DOHH2 (cell line): Measurements from ENCODE around the gene PLEKHG4.

Experiments
- H3F3A ChIP-seq: fragments of 200-600 bp; sonication (generic), shearing (Covaris generic); 2 replicates; pipeline ENCODE4 v1.6.0; 2016; ENCODE audit warnings: antibody characterized with exemption, mild to moderate bottlenecking; ENCODE audit not compliant: control insufficient read depth, insufficient read depth
- H3K27ac ChIP-seq: fragments of 200-600 bp; sonication (generic); 2 replicates; pipeline ENCODE4 v1.5.1; 2014; ENCODE audit warnings: low read depth, mild to moderate bottlenecking, low read length, moderate library complexity
- H3K27me3 ChIP-seq: fragments of 200-600 bp; sonication (generic); 2 replicates; pipeline ENCODE4 v1.6.1; 2014; ENCODE audit warnings: mild to moderate bottlenecking, low read length, mixed read lengths; ENCODE audit not compliant: control insufficient read depth
- H3K36me3 ChIP-seq: fragments of 200-600 bp; sonication (generic); 2 replicates; pipeline ENCODE4 v1.6.1; 2014; ENCODE audit warnings: mild to moderate bottlenecking, low read length, moderate library complexity, mixed read lengths; ENCODE audit not compliant: control insufficient read depth
- H3K4me1 ChIP-seq: fragments of 200-600 bp; sonication (generic); 2 replicates; pipeline ENCODE4 v1.6.1; 2014; ENCODE audit warnings: mild to moderate bottlenecking, low read length, mixed read lengths; ENCODE audit not compliant: control insufficient read depth
- H3K4me2 ChIP-seq: fragments of 200-600 bp; sonication (generic); 2 replicates; pipeline ENCODE4 v1.6.0; 2014; ENCODE audit warnings: mild to moderate bottlenecking, low read length, moderate library complexity
- H3K4me3 ChIP-seq: fragments of 200-600 bp; sonication (generic); 2 replicates; pipeline ENCODE4 v1.5.1; 2014; ENCODE audit warnings: mild to moderate bottlenecking, low read length, mixed read lengths
- H3K79me2 ChIP-seq: fragments of 200-600 bp; sonication (generic); 2 replicates; pipeline ENCODE4 v1.6.1; 2014; ENCODE audit warnings: mild to moderate bottlenecking, low read length, mixed read lengths; ENCODE audit not compliant: control insufficient read depth
- H3K9me2 ChIP-seq: fragments of 200-600 bp; sonication (generic); replicated peaks from 2 replicates; pipeline ENCODE4 v1.6.1; 2014; ENCODE audit warnings: mild to moderate bottlenecking, low read length, mixed read lengths; ENCODE audit not compliant: control insufficient read depth
- H3K9me3 ChIP-seq: fragments of 200-600 bp; sonication (generic); 2 replicates; pipeline ENCODE4 v1.6.1; 2014; ENCODE audit warnings: antibody characterized with exemption, low read length, mixed read lengths; ENCODE audit not compliant: control insufficient read depth, insufficient read depth
- H4K20me1 ChIP-seq: fragments of 200-600 bp; sonication (generic); 2 replicates; pipeline ENCODE4 v1.6.0; 2014; ENCODE audit warnings: low read depth, mild to moderate bottlenecking, antibody characterized with exemption, low read length, moderate library complexity; ENCODE audit not compliant: control insufficient read depth, insufficient read depth
- EZH2phosphoT487 ChIP-seq: fragments of 200-600 bp; sonication (generic); IDR thresholded peaks from 2 replicates; pipeline ENCODE4 v1.6.1; 2017; ENCODE audit warnings: borderline replicate concordance, mild to moderate bottlenecking, antibody characterized with exemption, low read length, moderate library complexity, mixed read lengths
- TF ChIP-seq, protein P1 (sequence below): fragments of 200-600 bp; sonication (generic); IDR thresholded peaks from one replicate; pipeline ENCODE4 v1.5.1; 2014; ENCODE audit warnings: antibody characterized with exemption, mild to moderate bottlenecking, low read depth, low read length; ENCODE audit not compliant: poor library complexity, severe bottlenecking

Gene PLEKHG4

DNA sequence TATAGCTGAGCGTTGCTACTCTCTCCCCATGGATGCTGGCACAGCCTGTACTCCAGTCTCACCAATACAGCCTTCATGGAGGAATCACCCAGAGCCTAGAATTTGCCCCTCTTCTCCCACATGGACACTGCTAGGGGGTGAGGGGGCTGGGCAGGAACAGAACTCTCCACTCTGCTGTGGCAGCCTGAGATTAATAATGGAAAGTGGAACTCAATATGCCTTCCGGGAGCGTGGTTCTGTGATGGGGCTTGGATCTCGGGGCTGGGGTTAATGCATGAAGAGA lies 29.3 kb upstream of the PLEKHG4 start:
- peaks cover 33% of the 10 kb centered on the region for H3K4me1 ChIP-seq
- H4K20me1 ChIP-seq, result no peaks in the 10 kb centered on the region
- TF ChIP-seq, protein P1, sequence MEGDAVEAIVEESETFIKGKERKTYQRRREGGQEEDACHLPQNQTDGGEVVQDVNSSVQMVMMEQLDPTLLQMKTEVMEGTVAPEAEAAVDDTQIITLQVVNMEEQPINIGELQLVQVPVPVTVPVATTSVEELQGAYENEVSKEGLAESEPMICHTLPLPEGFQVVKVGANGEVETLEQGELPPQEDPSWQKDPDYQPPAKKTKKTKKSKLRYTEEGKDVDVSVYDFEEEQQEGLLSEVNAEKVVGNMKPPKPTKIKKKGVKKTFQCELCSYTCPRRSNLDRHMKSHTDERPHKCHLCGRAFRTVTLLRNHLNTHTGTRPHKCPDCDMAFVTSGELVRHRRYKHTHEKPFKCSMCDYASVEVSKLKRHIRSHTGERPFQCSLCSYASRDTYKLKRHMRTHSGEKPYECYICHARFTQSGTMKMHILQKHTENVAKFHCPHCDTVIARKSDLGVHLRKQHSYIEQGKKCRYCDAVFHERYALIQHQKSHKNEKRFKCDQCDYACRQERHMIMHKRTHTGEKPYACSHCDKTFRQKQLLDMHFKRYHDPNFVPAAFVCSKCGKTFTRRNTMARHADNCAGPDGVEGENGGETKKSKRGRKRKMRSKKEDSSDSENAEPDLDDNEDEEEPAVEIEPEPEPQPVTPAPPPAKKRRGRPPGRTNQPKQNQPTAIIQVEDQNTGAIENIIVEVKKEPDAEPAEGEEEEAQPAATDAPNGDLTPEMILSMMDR, result no peak
- no peak for TF ChIP-seq EZH2phosphoT487
- no peaks in the 10 kb centered on the region for H3K36me3 ChIP-seq
- no peaks in the 10 kb centered on the region for H3K9me2 ChIP-seq
- H3F3A ChIP-seq, result peaks cover 9% of the 10 kb centered on the region
- peaks cover 32% of the 10 kb centered on the region for H3K27me3 ChIP-seq
- H3K27ac ChIP-seq, result no peak overlapping the region
- H3K4me2 ChIP-seq, result no peak overlapping the region
- no peaks in the 10 kb centered on the region for H3K9me3 ChIP-seq
- no peak overlapping the region for H3K4me3 ChIP-seq
- H3K79me2 ChIP-seq, result no peaks in the 10 kb centered on the region

DNA sequence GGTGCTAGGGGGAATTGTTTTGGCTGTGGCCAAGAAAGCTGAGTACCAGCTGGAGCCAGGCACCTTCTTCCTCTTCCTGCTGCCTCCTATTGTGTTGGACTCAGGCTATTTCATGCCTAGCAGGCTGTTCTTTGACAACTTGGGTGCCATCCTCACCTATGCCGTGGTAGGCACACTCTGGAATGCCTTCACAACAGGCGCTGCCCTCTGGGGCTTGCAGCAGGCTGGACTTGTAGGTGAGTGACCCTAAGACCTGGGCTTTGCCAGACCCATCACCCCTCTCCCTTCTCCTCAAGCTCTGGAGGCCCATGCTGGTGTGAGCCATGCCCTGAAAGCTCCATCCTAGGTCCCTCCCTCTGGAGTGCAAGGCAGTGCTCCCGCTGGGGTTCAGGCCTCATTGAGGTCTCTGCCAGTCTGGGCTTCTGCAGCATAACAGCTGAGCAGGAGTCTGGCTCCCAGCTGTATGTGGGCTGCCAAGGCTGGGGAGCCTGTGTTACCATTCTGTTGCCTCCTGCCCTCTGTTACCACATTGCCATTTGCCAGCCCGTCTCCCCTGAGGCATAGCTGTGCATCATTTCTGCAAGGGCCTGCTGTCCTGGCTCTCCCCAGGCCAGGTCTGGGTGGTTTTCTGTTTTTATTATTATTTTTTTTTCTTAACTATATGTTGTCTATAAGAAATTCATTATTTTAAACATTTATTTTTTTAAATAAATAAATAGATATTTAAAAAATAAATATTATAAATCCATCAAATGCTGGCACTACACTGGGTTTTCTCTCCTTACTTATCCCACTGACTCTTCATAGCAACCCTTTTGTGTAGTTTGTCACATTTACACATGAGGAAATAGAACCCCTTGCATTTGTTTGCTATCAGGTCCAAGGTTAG lies 26.5 kb upstream of the PLEKHG4 start:
- Histone ChIP-seq H3K36me3 (no peaks in the 10 kb centered on the region), H4K20me1 (no peaks in the 10 kb centered on the region)

DNA sequence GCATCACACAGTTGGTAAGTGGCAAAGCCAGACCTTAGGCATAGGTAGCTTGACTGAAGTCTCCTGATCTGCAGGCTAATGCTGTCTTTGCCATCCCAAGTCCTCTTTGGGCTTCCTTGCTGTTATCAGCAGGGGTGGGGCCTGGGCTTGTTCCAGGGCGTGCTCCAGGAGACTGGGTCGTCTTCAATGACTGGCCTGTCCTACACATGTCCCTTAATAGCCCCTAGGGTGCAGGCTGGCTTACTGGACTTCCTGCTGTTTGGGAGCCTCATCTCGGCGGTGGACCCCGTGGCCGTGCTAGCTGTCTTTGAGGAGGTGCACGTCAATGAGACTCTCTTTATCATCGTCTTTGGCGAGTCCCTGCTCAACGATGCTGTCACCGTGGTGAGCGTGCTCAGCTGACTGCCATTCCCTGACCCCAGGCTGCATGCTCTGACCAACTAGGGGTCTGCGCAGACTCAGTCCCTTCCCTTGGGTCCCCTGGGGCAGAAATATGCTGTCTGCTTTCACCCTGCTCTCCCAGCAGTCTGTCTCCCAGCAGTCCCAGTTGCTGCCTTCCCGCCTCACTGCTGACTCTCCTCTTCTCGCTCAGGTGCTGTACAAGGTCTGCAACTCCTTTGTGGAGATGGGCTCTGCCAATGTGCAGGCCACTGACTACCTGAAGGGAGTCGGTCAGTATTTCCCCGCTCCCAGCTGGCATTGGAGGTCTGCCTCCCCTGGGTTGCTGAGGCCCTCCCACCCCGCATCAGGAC lies 24.4 kb upstream of the PLEKHG4 start:
- H3K79me2 ChIP-seq, result no peaks in the 10 kb centered on the region
- peaks cover 5% of the 10 kb centered on the region; the same call in 1 of the 2 replicates for H3F3A ChIP-seq
- H4K20me1 ChIP-seq, result no peaks in the 10 kb centered on the region
- TF ChIP-seq, protein P1, result no peak
- no peak for TF ChIP-seq EZH2phosphoT487
- peaks cover 13% of the 10 kb centered on the region for H3K27me3 ChIP-seq
- H3K4me1 ChIP-seq, result no peaks in the 10 kb centered on the region
- H3K27ac ChIP-seq, result no peak overlapping the region
- H3K36me3 ChIP-seq, result no peaks in the 10 kb centered on the region
- H3K9me3 ChIP-seq, result no peaks in the 10 kb centered on the region
- H3K4me3 ChIP-seq, result no peak overlapping the region
- no peaks in the 10 kb centered on the region for H3K9me2 ChIP-seq
- H3K4me2 ChIP-seq, result no peak overlapping the region

More for the DNA sequence above, 26.5 kb upstream of the PLEKHG4 start:
- peaks cover 17% of the 10 kb centered on the region for H3K4me1 ChIP-seq
- TF ChIP-seq, protein P1, result no peak
- TF ChIP-seq EZH2phosphoT487, result no peak
- no peak overlapping the region for H3K27ac ChIP-seq
- H3K4me2 ChIP-seq, result no peak overlapping the region
- peaks cover 5% of the 10 kb centered on the region; the same call in 1 of the 2 replicates for H3F3A ChIP-seq
- H3K79me2 ChIP-seq, result no peaks in the 10 kb centered on the region
- H3K9me2 ChIP-seq, result no peaks in the 10 kb centered on the region
- no peaks in the 10 kb centered on the region for H3K9me3 ChIP-seq
- peaks cover 32% of the 10 kb centered on the region for H3K27me3 ChIP-seq
- no peak overlapping the region for H3K4me3 ChIP-seq
